Right ventricle myocardium superior (tissue), 1 donor: ENCODE data around the gene ADCY4. TPM values are rescaled to one million over a fixed set of nuclear protein-coding genes. Genes with fewer than 3 reads are reported as not detected.
"Not testable (repeated sequence)": the region's sequence is repeated elsewhere in the genome, so short reads cannot be mapped to it uniquely, and the experiment has no call there.

Experiments used
- ATAC-seq: fragments of 200-7000 bp; cut with Tn5 transposase; one replicate; pipeline ENCODE4 v1.9.1; 2020; ENCODE audit warnings: mild to moderate bottlenecking; ENCODE audit not compliant: poor library complexity
- DNase-seq: peaks from one replicate; pipeline ENCODE4 v3.0.0-alpha.2; 2020
- intact Hi-C: fragments of 100-400 bp; cut with DNase I; formaldehyde crosslinking; loops from one replicate; pipeline ENCODE4 v1.11.2; 2022
- total RNA-seq: library from RNA; stranded (reverse); fragmentation: NEBNext Ultra II Directional; extraction: Animal tissue kit (Norgen Biotek cat#: 25700); gene quantifications from one replicate; pipeline ENCODE4 v1.2.1, GENCODE V29; 2021
- donor health status: DM: no; HTN: yes; CAD: no; lungs with severe emphysema.

ADCY4 gene
- total RNA-seq, 1 donor from 2014 or later: 20.6 TPM

DNA sequence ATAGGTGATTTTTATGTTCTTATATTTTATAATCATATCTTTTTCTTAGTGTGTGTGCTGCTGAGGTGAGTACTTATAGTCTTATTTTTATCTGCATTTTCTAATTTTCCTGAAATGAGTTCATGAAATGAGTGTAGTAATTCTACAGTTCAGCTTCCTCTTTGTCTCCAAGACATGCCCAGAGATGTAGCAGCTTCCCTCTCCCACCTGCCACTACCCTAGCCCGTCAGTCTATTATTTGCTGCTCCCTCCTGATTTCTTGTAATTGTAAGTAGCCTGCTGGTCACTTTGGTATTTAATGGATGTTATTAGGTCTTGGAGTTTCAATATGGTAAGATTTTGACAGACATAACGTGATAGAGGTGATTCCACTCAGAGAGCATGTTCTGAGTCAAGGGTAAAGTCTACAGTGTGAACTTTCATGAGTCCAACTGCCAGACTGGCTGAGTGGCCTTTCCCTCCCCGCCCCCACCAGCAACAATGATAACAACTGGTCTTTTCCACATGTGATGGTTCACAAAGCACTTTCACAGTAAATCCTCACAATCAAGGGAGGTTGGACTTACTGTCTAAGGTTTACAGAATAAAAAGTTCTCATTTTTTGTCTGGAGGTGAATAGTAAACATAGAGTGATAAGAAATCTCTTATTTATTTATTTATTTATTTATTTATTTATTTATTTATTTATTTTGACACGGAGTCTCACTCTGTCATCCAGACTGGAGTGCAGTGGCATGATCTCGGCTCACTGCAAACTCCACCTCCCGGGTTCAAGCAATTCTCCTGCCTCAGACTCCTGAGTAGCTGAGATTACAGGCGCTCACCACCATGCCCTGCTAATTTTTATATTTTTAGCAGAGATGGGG lies 9.2 kb upstream of the ADCY4 start:
- intact Hi-C loops: no loop called here
- no peak for ATAC-seq

DNA sequence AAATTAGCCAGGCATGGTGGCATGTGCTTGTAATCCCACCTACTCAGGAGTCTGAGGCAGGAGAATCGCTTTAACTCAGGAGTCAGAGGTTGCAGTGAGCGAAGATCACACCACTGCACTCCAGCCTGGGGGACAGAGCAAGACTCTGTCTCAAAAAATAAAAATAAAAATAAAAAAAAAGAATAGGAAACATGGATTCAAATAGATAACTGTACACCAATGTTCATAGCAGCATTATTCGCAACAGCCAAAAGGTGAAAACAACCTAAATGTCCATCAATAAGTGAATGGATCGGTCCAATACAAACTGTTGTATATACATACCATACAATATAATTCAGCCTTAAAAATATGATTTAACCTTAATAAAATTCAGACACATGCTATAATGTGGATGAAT lies 8.0 kb upstream of the ADCY4 start:
- ATAC-seq: no peak
- intact Hi-C loops: no loop called here
- no peak for DNase-seq

More for the DNA sequence above, 9.2 kb upstream of the ADCY4 start:
- DNase-seq: no peak

DNA sequence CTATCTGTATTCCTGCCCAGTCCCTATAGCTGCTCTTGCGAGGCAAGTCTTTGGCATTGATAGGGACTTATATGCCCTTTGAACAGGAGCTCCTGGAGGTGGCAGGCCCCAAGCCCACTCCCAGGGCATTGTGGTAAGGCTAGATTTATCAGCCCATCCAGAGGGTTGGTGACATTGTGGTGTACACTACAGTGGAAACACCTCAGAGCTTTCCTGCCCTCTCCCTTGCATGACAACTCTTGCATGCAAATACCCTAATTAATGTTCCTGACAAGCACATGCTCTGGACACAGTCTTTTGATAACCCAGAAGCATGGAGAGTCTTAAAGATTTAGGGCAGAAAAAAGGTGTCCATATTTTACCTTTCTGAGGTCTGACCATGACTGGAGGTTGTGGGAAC lies 5.7 kb upstream of the ADCY4 start:
- DNase-seq: no peak
- intact Hi-C loops: no loop called here

DNA sequence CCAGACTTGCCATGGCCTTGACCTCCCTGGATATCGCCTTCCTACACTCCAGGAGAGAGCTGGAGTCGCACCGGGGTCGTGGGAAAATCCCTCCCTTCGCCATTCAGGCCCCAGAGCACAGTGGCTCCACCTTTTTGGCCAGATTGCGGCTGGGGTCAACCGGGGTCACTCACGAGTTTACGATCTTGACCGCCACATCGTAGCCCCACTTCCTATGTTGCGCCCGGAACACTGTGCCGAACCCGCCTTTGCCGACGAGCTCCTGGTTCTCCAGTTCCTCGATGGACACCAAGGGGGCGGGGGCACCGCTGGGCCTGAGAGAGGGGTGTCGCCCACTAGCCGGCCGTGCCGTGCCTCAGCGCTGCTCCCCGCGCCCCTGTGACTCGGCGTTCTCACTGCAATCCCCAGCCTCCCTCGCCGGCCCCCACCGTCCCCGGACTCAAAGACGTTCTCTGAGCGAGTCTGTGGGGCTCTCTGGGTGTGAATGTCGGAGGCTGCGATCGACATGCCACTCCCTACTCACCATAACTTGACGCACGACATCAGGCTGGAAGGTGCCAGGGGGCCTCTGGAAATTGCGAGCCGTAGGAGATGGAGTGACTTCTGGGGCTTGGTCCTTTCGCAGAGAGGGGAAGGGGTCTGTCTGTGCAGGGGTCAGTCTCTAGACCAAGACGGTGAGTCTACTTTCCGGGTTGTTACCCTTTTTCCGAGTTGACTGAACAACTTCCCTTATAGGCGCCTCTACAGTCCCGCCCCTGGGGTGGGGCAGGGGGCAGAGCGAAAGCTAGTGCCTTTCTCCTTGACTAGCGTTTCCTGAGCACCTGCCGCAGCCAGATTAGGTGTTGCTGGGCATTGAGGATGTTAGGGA lies 4.6 kb upstream of the ADCY4 start, which contains the start of gene RIPK3:
RIPK3 (minus strand) TSS at position 708 of the 868 bp plus-strand sequence; CDS start at position 543, 165 bp downstream.
- peak; percentile 77 for DNase-seq
- ATAC-seq: peak; percentile 69
- intact Hi-C loops: no loop called here

More for the DNA sequence above, 5.7 kb upstream of the ADCY4 start:
- no peak for ATAC-seq

DNA sequence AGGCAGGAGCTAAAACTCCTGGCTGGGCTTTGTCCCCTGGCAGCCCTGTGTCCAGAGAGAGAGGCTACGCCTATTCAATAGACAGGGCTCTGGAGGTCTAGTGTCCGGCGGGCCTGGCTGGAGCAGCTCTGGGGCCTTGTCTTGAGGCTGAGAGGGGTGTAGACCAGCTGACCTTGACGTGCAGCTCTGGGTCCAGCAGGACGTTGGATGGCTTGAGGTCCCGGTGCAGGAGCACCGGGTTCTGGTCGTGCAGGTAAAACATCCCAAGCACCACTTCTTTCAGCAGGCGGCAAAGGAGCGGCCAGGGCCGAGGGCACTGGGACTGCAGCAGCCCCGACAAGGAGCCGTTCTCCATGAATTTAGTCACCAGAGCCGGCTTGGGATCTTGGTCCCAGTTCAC lies 4.0 kb upstream of the ADCY4 start:
- intact Hi-C loops: no loop called here
- DNase-seq (no peak), ATAC-seq (no peak)

DNA sequence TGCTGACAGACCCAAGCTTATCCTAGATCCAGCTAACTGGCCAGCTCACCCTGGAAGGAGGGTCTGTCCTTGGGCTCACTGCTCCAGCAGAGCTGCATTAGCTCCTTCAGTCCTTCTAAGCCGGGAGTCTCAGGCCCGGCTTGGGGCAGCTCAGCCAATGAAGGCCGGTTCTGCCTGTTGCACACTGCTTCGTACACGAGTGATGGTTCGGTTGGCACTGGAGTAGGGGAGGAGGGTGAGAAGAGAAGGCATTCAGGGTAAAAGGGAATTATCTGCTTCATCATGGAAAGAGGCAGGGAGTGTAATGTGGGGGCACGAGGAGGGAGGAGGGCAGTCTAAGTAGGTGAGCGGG lies 2.9 kb upstream of the ADCY4 start:
- ATAC-seq (no peak), DNase-seq (no peak)
- intact Hi-C loops: no loop called here

DNA sequence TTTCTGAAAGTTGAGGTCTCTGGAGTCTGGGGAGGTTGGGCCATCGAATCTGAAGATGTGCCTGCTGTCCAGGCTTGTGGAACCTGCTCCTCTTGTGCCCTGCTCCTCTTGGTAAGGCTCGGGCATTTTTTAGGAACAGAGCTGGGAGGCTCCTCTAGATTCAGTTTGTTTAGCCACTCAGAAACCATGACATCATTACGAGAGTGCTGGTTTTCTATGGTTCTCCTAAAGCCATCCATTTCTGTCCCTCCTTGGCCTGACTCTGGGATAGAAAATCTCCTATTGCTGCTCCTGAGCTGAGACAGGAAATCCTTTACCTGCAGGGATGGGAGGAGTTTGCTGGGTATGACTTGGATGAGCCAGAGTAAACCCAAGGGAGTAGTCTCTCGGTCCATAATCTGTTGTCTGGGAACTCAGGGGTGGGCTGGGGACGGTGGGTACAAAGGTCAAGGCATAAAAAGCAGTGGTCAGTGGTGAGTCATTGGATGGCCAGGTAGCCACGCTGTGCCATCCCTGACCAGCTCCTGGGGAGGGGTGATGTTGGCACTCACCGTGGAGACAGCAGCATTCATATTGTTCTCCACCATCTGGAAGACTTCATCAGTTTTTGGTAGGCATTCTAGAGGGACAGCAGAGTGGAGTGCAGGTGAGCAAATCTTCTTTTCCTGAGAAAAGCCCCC lies 2.4 kb upstream of the ADCY4 start:
- DNase-seq (no peak), ATAC-seq (no peak)
- intact Hi-C loops: no loop called here

GRCh38 chr14:24335461-24336171 lies 745 bp upstream of the ADCY4 start:
- ATAC-seq: no peak

GRCh38 chr14:24332268-24332993 lies 2.4 kb downstream of the ADCY4 start:
- DNase-seq (peak; percentile 72), ATAC-seq (peak; percentile 75)
- intact Hi-C loops: loop anchor here (2.0 kb wide), 1 partner anchor 104 kb away; no protein-coding TSS in a partner anchor

More at GRCh38 chr14:24335461-24336171, 745 bp upstream of the ADCY4 start:
- intact Hi-C loops: no loop called here
- no peak for DNase-seq

GRCh38 chr14:24331731-24332267 lies 3.1 kb downstream of the ADCY4 start:
- ATAC-seq (no peak), DNase-seq (no peak)
- intact Hi-C loops: loop anchor here (2.0 kb wide), 1 partner anchor 105 kb away; no protein-coding TSS in a partner anchor

DNA sequence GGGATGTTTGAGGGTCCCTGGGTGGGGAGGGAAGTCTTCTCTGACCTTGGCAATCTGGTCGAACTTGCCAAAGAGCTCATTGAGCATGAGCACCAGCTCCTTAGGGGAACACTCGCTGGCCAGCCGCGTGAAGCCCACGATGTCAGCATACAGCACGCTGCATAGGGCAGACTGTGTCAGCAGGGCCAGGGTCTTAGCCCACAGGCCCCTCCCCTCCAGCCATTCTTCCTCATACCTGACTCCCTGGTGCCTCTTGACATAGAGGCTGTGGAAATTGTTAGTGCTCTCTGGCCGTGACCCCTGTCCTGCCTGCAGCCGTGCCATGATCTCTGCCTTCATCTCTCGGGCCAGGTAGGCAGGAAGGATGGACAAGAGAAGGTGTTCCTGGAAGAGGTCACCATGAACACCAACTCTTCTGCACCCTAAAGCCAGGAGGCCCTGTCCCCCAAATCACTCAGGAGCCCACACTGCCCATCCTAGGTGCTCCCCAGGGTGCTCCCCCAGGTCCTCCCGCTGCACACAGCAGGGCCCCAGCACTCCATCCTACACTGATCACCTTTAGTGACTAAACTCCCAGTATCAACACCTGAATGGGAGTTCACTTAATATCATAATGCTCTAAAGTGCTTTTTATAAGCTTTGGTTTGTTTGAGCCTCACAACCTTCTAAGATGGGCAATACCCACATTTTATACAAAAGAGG lies 3.7 kb downstream of the ADCY4 start:
- no peak for DNase-seq

GRCh38 chr14:24329736-24330135 lies 5.1 kb downstream of the ADCY4 start:
- DNase-seq: peak; percentile 80
- intact Hi-C loops: no loop called here
- peak; percentile 1 for ATAC-seq

More for the DNA sequence above, 3.7 kb downstream of the ADCY4 start:
- no peak for ATAC-seq
- intact Hi-C loops: no loop called here

GRCh38 chr14:24329073-24329663 lies 5.7 kb downstream of the ADCY4 start:
- ATAC-seq (no peak), DNase-seq (no peak)
- intact Hi-C loops: no loop called here

GRCh38 chr14:24327914-24328313 lies 7.0 kb downstream of the ADCY4 start:
- ATAC-seq, intact Hi-C loops: not testable (repeated sequence)
- peak; percentile 79 for DNase-seq

GRCh38 chr14:24327303-24327702 lies 7.6 kb downstream of the ADCY4 start:
- no peak for DNase-seq
- peak; percentile 12 for ATAC-seq
- intact Hi-C loops: no loop called here

DNA sequence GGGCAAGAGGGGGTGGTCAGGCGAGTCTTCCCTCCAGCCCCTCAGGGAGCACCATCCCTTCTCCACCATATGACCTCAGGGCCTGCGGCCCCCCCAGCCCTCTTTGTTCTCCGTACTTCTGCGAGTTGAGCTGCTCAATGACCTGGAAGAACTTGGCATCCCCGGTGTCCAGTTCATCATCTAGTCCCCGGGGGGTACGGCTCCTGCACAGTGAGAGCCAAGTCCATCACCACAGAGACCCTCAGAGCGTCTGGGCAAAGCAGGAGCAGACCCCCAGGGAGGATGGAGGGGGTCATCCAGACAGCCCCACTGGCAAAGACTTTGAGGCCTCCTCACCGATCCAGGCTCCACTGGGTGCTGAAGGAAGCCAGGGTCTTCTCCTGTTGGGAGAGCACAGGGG lies 8.9 kb downstream of the ADCY4 start:
- ATAC-seq: no peak
- intact Hi-C loops: no loop called here
- no peak for DNase-seq
